Left renal pelvis (tissue), 4 donors: ENCODE measurements around the gene RUBCN. TPM values are rescaled to one million over a fixed set of nuclear protein-coding genes. Genes with fewer than 3 reads are reported as not detected.
"Not testable (repeated sequence)": the region's sequence is repeated elsewhere in the genome, so short reads cannot be mapped to it uniquely, and the experiment has no call there.

Experiments used
- DNase-seq, 4 donors: peaks; one replicate each; pipeline ENCODE4 v3.0.0-alpha.2; 2013; ENCODE audit warnings: low read depth in 4 of 4, low spot score in 3 of 4
- polyA plus RNA-seq, 4 donors: library from polyadenylated mRNA; unstranded; fragments of 120-200 nt; gene quantifications; one replicate each; pipeline ENCODE4 v1.2.1, GENCODE V29; 2013; ENCODE audit not compliant: insufficient read length in 4 of 4

Gene RUBCN
- polyA plus RNA-seq, 4 donors = 11.3 to 16.0 (median 12.7) TPM

GRCh38 chr3:197690754-197691153 lies 46.0 kb downstream of the RUBCN start:
- DNase-seq = no peak

- DNase-seq = no peak
These were observed 49.1 kb downstream of the RUBCN start for GRCh38 chr3:197687570-197687969.

DNA sequence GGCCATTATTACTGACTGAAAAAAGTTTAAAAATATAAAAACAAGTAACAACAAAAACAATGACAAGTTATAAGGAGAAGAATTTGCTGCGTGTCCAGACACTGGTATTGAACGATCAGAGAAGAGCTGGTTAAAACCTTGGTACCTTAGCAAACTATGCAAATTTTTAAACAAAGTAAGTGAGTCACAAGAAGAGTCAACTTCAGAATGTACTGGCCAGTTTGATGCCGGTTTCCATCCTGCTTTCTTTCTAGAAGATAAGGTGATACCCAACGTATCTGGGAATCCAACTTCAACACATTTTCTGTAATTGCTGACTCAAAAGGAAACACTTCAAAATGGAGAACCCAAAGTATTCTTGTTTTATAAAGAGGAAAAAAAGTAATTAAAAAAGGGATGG lies 49.8 kb downstream of the RUBCN start:
- DNase-seq = no peak

GRCh38 chr3:197685546-197685945 lies 51.2 kb downstream of the RUBCN start:
- no peak for DNase-seq

DNA sequence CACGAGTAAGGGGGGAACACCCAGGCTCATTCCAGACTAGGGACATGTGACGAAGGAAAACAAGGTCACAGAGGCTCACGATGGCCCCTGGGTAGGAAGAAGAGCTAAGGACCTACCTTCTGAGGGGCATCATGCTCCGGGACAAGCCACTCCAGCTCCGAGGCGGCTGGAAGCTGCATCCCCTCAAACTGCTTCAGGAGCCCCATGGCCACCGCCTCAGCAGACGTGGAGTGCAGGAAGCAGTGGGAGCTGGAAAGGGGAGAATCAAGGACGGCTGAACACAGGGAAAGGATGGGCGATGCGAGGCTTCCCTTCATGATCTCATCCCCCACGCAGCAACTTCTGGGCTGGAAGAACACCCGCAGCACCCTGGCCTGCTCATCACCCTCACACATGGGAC lies 53.5 kb downstream of the RUBCN start:
- no peak for DNase-seq

GRCh38 chr3:197682713-197683112 lies 54.0 kb downstream of the RUBCN start:
- DNase-seq = no peak

GRCh38 chr3:197680955-197681521 lies 55.7 kb downstream of the RUBCN start:
- DNase-seq = no peak

DNA sequence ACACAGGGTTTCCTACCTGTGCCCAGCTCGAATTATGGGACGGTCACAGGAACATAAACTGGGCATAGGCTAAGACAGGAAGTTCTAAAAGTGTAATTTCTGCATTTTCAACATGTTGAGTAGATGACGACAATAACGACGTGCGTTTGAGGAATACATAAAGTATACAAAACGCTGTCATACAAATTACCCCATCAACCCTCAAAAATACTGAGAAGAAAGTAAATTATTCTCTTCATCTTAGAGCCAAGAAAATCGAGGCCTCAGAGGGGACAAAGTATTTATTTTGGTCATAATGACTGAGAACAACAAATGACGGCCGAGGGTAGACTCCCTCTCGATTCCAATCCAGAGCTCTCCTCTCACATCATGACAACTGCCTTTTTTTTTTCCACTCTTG lies 60.8 kb downstream of the RUBCN start:
- no peak for DNase-seq

DNA sequence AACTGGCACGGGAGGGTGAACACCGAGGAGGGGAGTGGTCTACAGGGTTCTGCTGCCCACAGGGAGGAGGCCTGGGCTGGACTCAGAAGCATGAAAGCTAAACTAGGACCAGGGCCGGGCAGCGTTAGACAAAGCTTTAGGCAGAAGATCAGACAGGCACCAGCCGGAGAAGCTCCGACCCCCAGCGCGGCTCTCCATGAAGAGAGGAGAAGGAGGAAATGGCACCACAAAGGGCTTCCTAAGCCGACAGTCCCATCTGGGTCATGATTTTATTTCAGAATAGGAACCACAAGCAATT lies 61.2 kb downstream of the RUBCN start:
- no peak for DNase-seq

GRCh38 chr3:197674741-197675562 lies 61.8 kb downstream of the RUBCN start:
- no peak for DNase-seq

- no peak for DNase-seq
These were observed 63.5 kb downstream of the RUBCN start for GRCh38 chr3:197673170-197673569.

DNA sequence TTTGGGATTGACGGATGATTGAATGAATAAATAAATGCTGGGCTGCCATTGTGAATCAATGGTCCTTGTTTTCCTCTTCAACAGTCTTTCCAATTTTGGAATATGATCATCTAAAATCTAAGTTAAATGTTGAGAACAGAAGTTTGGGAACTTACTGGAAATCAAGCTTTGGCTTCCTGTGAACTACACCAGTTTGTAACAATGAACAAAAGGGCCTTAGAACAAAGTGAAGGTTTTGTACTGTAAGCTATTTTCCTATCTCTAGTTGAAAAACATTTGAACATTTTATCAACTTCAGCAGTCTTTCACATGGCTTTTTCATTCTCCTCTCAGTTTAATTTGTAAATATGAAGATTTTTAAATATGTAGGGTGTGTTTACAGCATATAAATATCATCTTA lies 66.3 kb downstream of the RUBCN start:
- no peak for DNase-seq

- DNase-seq = no peak
These were observed 68.7 kb downstream of the RUBCN start for GRCh38 chr3:197667968-197668367.

DNA sequence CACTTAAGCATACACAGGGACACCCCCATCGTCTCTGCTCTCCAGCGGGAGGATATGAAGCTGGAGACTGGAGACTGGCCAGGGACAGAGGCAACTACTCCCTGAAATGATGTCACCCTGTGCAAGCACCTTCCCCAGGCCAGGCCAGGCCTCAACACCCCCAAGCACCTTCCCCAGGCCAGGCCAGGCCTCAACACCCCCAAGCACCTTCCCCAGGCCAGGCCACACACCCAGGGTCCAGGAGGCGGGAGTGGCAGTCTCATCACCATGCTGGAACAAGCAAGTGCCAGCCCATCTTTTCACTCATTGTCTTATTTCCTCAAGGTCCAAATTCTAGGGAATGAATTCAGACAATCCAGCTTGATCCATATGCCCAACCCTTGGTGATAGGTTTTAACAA lies 69.4 kb downstream of the RUBCN start:
- not testable (repeated sequence) for DNase-seq

DNA sequence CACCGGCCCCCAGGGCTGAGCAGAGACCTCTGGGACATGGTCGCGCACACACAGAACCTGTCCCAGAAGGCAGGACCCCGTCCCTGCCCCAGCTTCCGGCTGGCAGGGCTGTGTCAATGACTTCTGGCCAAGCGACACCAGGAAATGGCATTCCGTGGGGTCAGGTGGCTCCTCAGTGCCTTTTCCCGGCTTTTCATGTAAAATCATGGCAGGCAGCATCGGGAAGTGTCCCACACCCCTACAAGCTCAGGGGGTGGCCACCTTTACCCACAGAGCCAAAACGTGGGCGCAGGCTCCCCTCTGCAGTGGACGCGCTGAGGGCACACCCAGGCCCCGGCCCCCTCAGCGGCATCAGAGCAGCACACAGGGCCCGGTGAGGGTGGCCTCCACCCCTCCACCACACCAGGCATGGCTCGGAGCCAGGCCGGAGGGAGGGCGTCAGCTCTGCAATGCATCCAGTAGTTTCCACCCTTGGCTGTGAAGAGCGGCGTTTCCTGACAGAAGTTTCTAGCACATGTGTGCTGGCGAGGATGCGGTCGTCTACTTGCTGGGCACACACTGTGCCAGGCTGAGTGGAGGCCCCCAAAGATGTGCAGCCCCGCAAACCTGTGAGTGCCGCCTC lies 70.4 kb downstream of the RUBCN start:
- DNase-seq = not testable (repeated sequence)

DNA sequence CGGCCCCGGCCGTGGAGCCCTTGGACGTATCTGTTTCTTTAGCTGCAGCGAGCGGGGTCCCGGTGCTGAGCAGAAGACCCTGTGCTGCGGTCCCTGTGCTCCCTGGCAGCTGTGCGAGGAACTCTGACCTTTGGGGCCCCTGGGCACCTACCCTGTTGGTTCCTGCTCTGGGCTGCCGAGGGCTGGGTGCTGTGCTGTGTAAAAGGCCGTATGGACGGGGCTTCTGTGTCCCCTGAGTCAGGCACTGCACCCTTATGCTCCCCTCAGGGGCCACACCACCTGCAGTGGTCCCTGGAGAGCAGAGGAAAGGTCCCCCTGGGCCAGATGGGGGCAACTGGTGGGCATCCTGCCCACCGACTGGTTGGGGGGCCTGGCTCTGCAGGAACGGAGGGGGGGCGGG lies 71.2 kb downstream of the RUBCN start:
- not testable (repeated sequence) for DNase-seq

DNA sequence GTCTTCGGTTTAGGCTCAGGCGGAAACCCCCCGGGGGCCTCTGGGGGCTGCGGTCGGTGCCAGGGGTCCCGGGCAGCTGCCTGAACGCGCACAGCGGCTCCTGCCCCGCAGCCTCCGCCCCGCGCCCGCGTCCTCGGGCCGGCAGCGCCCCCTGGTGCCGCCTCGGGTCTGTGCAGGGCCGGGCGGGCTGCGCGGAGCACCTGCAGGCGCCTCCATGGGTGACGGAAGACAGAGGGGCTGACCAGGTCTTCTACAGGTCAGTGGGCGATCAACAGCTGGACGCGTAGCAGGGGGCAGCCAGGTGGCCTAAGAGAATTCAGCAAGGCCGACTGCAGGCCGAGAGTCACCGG lies 71.6 kb downstream of the RUBCN start:
- DNase-seq = not testable (repeated sequence)

DNA sequence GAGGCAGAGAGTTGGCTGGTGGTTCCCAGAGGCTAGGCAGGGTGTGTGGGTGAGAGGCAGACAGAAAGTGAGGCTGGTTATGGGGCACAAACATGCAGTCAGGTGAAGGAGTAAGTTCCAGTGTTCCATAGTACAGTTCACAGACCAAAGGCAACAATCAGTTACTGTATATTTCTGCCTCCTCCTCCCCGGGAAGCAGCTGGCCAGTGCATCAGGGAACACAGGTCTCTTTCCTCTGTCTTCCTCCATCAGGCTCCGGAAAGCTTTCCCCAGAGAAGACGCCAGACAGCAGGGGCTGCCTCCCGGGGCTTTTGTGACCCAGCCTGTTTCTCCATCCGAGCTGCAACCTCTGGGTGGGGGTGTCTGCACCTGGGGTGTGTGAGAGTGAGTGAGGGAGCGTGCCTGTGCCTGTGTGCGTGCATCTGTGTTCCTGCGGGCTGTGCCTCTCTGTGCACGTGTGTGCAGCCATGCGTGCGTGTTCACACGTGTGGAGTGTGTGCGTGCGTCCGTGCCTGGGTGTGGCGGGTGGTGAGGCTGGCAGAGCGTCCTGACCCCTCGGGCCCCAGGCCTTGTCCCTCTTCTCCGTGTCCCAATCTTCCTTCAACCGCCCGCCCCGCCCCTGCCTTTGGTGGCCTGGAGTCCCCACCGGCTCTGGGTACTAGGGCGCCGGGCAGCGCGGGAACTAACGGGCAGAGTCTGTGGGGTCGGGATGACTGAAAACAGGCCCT lies 72.1 kb downstream of the RUBCN start:
- not testable (repeated sequence) for DNase-seq

GRCh38 chr3:197663367-197664140 lies 73.2 kb downstream of the RUBCN start:
- not testable (repeated sequence) for DNase-seq

DNA sequence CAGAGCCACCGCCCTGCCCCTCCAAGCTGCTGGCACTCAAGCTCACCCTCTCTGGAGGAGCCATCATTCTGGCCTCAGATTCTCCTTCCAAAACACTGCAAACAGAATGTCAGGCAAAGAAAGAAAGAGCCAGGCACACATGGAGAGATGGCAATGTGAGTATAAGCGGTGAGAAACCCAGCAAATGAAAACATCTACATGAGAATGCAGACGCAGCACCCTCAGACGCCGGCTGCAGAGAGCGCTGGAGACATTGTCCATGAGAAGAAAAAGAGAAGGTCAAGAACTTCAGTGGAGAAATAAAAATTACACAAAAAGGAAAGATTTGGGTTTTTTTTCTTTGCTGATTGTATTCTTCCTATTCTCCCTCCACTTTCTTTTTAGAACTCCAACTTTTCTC lies 74.4 kb downstream of the RUBCN start:
- DNase-seq = not testable (repeated sequence)

GRCh38 chr3:197661874-197662273 lies 74.8 kb downstream of the RUBCN start:
- not testable (repeated sequence) for DNase-seq
